ENCODE measurements around the gene FRYL.

Gene FRYL

DNA sequence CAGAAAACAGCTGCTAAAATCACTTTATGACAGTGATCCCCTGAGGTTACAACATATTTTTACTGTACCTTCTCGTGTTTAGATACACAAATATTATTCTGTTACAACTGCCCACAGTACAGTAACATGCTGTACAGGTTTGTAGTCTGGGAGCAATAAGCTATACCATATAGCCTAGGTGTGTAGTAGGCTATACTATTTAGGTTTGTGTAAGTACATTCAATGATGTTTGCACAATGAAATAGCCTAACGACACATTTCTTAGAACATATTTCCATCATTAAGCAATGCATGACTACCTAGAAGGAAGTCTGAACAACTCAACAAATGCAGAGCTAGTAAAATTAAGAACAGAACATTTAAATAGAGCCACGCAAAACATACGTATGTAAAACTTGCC is 177.3 kb downstream of the FRYL start:
- no peak for DNase-seq

- no peak for DNase-seq
These were observed 177.9 kb downstream of the FRYL start for GRCh38 chr4:48602222-48602621.

- no peak for DNase-seq
These were observed 183.7 kb downstream of the FRYL start for GRCh38 chr4:48596336-48596735.

DNA sequence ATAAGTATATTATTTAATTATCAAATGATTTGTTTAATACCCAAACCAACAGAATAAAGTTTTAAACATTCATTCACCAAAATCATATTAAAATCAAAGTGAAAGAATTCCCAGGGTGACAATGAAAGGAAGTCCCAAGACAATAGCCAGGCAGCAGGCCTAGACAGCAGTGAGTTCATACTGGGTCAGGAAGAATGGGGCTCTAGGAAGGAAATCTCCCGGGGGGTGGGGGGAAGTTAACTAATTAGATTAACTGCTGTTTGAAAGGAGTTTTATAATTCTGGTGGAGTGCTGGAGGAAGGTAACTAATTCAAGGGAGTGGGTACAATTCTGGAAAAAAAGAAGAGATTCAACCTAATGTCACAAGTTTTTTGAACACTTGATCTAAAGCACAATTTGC is 185.9 kb downstream of the FRYL start:
- no peak for DNase-seq

DNA sequence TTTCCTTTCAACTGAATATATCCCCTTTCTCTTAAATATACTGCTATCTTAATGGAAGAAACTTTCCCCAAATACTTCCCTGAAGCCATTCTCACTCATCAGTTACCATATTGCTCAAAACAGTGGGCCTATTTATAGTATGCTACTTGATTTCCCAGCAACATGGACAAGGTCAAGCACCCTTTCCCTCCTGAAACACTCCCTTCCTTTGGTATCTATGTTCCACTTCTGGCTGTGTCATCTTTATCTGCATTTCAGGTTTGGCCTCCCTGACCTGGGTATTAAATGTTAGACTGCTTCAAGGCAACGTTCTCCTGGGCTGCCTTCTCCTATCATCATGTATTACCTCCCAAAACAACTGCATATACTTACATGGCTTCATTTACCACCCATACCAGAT is 188.7 kb downstream of the FRYL start:
- DNase-seq, result no peak

DNA sequence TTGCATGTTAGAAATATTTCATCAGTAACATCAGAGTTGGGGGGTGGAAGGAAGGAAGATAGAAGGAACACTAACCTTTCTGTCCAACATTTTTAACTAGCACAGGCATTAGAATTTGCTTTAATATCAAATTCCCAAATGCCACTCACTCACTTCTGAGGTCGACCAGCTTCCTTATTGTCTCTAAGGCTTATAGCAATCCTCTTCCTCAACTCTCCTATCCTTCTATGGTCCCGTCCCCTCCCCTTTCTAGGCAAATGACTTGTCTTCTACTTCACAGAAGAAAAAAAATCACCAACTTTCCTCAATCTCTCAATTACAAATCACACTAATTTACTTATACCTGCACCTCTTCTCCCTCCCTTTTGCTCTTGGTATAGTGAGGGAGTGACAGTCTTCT is 189.2 kb downstream of the FRYL start:
- no peak for DNase-seq

GRCh38 chr4:48589098-48589445 is 191.0 kb downstream of the FRYL start:
- DNase-seq, result no peak

- no peak for DNase-seq
These were observed 191.6 kb downstream of the FRYL start for GRCh38 chr4:48588230-48589097.

- no peak for DNase-seq
These were observed 194.7 kb downstream of the FRYL start for GRCh38 chr4:48585401-48585800.

DNA sequence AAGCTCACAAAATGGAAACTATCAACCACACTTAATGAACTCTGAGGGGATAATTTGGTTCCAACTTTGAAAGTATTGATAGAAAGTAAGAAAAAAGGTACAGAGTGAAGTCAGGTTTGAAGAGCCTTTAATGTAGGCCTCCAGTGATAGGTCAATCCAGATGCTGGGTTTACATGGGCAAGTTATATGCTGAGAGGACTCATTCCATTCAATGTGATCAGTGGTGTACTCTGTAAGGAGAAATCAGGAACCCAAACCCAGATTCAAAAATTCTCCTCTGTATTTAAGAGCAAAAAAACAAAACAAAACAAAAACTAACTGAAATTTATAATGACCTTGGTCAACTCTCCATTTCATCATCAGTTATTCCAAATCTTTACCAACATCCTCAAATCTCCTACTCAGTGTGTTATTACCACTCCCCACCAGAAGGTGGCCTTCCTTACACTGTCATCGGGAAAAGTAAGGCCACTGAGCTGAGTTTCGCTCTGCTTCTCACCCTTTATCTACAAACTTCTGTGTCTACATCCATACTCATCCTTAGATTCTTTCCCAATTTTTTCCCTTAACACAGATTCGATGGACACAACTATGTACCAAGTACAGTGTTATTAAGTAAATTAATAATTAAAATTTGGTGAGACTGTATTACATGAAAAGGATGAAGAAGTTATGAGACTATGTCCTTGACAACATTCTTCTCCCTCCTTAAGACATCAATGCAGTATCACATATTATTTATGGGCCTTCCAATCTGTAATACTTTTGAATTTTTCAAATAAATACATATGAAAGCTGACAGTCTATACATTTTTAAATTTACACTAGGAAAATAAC is 201.7 kb downstream of the FRYL start:
- no peak for DNase-seq

GRCh38 chr4:48575964-48576363 is 204.1 kb downstream of the FRYL start:
- DNase-seq, result no peak

- DNase-seq, result no peak
These were observed 208.6 kb downstream of the FRYL start for GRCh38 chr4:48571471-48571870.

- DNase-seq, result no peak
These were observed 209.3 kb downstream of the FRYL start for GRCh38 chr4:48570646-48571220.

- no peak for DNase-seq
These were observed 214.1 kb downstream of the FRYL start for GRCh38 chr4:48566034-48566384.

- no peak for DNase-seq
These were observed 214.6 kb downstream of the FRYL start for GRCh38 chr4:48565362-48566033.

DNA sequence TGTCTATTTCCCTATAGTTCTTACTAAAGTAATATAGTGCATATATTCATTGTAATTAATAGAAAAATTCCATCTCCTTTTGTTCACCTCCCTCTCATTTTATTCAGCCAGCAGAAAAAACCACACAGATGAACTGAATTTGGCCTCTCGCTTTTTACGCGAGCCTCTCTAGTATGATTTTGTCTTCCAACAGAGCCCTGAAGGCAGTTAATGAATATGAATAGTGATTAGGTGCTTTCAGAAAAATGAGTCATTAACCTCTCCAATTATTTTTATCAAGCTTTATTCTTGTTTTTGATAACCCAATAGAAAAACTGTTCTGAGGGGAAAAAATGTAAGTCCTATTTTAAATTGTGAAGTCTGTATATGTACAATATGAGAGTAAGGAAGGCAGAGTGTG is 215.9 kb downstream of the FRYL start:
- no peak for DNase-seq

GRCh38 chr4:48558819-48559218 is 221.3 kb downstream of the FRYL start:
- no peak for DNase-seq

DNA sequence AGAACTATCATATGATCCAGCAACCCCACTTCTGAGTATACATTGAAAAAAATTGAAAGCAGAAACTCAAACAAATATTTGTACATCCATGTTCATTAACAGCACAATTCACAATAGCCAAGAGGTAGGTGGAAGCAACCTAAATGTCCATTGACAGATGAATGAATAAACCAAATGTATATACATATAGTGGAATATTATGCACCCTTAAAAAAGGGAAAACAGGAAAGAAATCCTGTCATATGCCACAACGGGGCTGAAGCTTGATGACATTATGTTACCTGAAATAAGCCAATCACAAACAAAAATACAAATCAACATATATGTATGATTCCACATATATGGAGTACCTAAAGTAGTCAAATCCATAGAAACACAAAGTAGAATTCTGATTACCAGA is 222.1 kb downstream of the FRYL start:
- DNase-seq, result no peak

DNA sequence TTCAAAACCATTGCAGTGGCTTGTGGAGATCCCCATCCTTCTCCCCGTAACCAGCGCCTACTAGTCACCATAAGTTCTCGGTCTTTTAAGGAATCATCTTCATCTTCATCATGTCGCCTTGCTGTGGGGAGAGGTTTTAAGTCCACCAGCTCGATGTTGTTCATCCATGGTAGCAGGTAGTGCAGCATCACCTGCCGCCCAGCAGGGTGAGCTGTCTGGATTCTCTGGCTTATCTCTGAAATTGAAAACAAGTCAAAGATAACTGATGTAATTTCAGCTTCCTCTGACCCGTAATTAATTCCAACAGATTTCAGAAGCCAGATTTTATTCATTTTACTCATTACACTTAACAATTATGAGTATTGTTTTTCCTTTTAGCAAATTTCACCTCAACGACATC is 222.6 kb downstream of the FRYL start:
- no peak for DNase-seq

DNA sequence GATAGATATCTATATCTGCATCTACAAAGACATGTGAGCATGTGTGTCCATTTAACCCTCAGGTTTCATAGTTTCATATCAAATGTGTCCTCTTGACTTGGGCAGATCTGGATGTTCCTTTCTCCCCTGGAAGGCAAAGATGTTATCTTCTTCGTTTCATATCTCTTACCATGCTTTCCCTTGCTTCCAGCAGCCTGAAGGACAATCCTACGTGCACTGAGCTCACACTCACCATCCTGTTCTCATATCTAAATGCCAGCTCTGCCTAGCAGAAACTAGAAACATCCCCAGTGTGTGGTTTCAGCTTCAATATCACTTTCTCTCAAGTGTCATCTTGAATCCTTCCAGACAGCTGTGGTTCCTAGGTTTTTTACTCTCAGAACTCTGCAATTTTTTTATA is 223.8 kb downstream of the FRYL start:
- no peak for DNase-seq

DNA sequence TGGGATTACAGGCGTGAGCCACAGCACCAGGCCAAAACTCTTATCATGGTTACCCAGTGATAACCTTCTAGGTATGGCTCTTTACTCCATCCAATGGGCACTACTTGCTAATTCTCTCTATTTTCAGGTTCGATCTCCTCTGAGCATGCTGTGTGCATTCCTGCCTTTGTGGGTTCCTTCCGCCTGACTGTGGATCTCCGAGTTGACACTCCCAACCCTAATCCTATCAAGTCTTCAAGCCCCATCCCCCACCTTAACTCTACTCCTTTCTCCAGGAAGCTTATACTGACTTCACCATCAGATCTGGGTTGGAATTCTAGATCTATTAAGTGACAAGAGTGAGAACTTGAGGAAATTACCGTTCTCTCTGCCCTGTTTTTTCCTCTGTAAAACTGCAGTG is 225.5 kb downstream of the FRYL start:
- no peak for DNase-seq

GRCh38 chr4:48553720-48554119 is 226.4 kb downstream of the FRYL start:
- DNase-seq, result no peak

DNA sequence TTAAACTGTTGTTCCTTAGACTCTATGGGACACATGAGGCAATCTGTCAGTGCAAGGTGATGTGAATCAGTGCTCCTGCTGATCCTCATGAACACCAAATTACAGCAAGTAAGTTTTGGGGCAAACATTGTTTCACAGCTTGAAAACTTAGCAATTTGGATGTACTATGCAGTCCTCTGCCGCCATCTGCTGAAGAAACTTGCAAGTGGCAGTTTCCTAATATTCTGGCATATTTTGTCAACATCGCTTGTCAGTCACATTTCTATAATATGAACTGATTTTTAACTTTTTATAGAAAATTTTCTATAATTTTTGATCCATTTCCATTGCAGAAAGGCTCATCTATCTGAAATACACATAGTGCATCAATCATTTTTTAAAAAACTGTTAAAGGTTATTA is 233.7 kb downstream of the FRYL start:
- no peak for DNase-seq

GRCh38 chr4:48543796-48544195 is 236.3 kb downstream of the FRYL start:
- no peak for DNase-seq
